ENCODE results near the gene S100A6.
A peak's percentile ranks its signal among the peaks of the same experiment; 100 is the strongest.

Gene S100A6

DNA sequence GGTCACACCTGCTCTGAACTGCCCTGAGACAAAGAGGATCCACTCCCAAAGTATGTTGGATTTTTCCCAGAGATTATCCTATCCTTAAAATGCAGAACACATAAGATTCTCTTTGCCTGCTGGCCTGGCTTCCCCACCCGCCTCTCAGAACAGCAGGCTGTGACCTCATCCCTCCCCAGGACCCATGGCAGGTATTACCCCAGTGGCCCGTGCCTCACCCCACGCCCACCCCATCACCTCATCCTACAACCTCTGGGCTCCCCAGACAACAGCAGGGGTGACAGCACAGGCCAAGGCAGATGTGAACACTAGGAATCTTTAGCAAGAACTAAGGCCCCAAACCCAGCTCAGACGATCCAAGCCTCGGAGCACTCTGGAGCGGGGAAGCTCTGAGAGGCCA lies 40.3 kb downstream of the S100A6 start:
- TF ChIP-seq, protein P1, sequence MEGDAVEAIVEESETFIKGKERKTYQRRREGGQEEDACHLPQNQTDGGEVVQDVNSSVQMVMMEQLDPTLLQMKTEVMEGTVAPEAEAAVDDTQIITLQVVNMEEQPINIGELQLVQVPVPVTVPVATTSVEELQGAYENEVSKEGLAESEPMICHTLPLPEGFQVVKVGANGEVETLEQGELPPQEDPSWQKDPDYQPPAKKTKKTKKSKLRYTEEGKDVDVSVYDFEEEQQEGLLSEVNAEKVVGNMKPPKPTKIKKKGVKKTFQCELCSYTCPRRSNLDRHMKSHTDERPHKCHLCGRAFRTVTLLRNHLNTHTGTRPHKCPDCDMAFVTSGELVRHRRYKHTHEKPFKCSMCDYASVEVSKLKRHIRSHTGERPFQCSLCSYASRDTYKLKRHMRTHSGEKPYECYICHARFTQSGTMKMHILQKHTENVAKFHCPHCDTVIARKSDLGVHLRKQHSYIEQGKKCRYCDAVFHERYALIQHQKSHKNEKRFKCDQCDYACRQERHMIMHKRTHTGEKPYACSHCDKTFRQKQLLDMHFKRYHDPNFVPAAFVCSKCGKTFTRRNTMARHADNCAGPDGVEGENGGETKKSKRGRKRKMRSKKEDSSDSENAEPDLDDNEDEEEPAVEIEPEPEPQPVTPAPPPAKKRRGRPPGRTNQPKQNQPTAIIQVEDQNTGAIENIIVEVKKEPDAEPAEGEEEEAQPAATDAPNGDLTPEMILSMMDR (IDR thresholded peaks at IDR 0.05; ENCODE audit: low read depth, low read length), result no peak
- no peak for DNase-seq

DNA sequence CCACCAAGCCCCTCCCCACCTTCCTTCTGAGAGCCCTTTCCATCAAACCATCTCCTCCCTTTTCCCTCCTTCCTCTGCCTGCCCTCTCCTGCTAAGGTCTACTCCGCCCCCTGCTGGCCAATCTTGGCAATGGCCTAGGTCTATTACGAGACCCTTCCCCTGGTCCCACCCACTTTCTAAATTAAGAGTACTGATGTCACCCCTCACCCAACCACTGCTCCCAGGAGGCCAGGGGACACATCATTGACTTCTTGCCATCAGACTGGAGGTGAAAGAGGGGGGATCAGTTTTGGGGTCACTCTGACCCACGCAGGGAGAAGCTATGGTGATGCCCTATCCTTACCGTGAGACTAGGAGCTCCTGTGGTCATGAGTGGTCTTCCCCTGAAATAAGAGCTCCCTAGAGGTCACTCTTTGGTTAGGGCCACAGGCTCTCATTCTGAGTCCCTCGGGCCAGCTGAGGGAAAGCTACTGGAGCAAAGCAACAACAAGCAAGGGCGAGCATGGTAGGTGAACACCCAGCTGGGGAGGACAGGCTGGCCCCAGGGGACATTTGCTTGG lies 40.7 kb downstream of the S100A6 start:
- no peaks in the 10 kb centered on the region for H3K36me3 ChIP-seq
- no peaks in the 10 kb centered on the region for H3K9me3 ChIP-seq
- no peaks in the 10 kb centered on the region for H3K27me3 ChIP-seq
- no peak overlapping the region for H3K4me3 ChIP-seq (ENCODE audit: low read depth, low read length)
- TF ChIP-seq, protein P1 (IDR thresholded peaks at IDR 0.05; ENCODE audit: low read depth, low read length), result peak; percentile 93
- peak; percentile 93 for DNase-seq
- peaks cover 10% of the 10 kb centered on the region for H3K4me1 ChIP-seq

More for the DNA sequence above, 40.3 kb downstream of the S100A6 start:
- H3K9me3 ChIP-seq, result no peaks in the 10 kb centered on the region
- H3K4me3 ChIP-seq (ENCODE audit: low read depth, low read length), result no peak overlapping the region
- H3K4me1 ChIP-seq, result peaks cover 10% of the 10 kb centered on the region
- no peaks in the 10 kb centered on the region for H3K36me3 ChIP-seq
- H3K27me3 ChIP-seq, result no peaks in the 10 kb centered on the region

DNA sequence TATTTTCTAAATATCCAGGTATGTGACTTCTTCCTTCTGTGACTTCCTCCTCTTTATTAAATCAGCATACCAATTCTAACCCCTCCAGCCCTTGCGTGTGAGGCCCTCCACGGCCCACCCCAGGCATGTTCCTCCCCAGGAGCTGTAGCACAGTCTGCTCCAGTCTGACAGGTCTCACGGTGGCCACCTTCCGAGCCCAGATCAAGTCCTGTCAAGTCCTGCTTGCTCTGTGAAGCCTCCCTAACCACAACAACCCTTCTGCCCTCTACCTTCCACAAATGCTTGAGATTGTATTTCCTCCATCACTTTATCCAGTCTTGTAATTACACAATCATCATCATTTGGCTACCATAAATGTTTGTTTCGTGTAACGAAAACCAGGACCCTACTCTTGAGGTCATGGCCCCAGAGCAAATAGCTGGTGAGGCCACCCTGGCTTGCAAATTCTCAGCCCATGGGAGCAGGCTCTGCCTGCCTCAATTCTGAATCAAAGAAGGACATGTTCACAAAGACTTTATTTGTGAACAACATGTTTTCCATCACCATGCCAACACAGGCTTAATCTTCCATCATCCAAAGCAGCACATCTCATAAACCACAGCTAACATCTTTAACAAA lies 42.3 kb downstream of the S100A6 start:
- Histone ChIP-seq H3K4me3 (ENCODE audit: low read depth, low read length) (no peak overlapping the region), H3K36me3 (no peaks in the 10 kb centered on the region), H3K4me1 (peaks cover 10% of the 10 kb centered on the region), H3K9me3 (no peaks in the 10 kb centered on the region), H3K27me3 (no peaks in the 10 kb centered on the region)
- DNase-seq, result no peak
- TF ChIP-seq, protein P1 (IDR thresholded peaks at IDR 0.05; ENCODE audit: low read depth, low read length), result no peak

DNA sequence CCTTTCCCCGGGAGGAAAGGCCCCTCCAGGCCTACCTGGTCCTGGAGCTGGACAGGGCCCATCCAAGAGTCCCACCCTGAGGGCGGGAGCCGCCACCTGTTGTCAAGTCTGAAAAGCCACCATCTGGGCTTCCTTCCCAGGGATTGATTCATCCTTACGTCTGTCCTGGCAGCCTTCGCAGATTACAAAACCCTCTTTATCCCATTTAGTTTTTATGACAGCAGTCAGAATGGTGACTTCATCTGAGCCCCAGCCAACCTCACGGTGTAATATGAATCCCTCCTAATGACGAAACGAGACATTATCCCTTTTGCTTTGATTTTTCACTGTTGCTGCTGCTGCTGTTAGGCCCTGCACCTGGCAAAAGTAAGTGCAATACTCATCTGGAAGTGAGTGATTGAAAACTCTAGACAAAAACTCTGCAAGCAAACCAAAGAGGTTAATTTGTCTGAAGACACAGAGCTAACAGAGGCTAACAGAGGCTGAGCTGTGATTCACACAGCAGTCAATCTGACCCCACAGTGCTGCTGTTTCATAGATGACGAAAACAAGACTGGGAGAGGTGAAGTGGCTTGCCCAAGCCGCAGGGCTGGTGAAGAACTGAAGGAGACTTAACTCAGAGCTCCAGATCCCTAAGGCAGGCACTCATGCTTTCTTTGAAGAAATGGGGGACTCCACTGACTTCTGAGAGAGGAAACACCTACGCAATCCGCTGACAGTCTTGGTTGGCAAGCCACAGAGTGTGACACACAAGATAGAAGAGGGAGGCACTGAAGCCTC lies 45.3 kb downstream of the S100A6 start:
- H3K27me3 ChIP-seq, result no peaks in the 10 kb centered on the region
- H3K4me1 ChIP-seq, result peaks cover 14% of the 10 kb centered on the region
- no peaks in the 10 kb centered on the region for H3K36me3 ChIP-seq
- TF ChIP-seq, protein P1 (IDR thresholded peaks at IDR 0.05; ENCODE audit: low read depth, low read length), result no peak
- H3K9me3 ChIP-seq, result no peaks in the 10 kb centered on the region
- no peak overlapping the region for H3K4me3 ChIP-seq (ENCODE audit: low read depth, low read length)
- peak; percentile 33 for DNase-seq

DNA sequence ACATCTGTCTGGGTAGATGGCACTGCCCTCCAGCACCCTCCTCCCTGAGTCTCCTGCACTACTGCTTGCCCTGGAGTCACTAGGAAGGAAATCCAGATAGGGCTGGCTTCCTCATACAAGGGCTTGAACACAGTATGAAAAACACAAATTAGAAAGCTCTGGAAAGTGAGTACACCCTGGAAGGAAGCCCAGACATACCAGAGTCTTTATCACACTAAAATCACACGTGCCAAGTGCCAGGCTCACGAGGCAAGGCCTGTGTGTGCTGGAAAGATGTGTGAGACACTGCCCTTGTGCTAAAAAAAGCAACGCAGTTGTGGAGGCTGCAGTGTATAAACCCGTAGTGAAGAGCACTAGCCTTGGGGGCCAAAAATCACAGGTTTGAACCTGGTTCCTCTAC lies 47.1 kb downstream of the S100A6 start:
- Histone ChIP-seq H3K36me3 (no peaks in the 10 kb centered on the region), H3K9me3 (no peaks in the 10 kb centered on the region), H3K4me1 (peaks cover 12% of the 10 kb centered on the region), H3K4me3 (ENCODE audit: low read depth, low read length) (no peak overlapping the region), H3K27me3 (no peaks in the 10 kb centered on the region)
- DNase-seq, result no peak
- TF ChIP-seq, protein P1 (IDR thresholded peaks at IDR 0.05; ENCODE audit: low read depth, low read length), result no peak

DNA sequence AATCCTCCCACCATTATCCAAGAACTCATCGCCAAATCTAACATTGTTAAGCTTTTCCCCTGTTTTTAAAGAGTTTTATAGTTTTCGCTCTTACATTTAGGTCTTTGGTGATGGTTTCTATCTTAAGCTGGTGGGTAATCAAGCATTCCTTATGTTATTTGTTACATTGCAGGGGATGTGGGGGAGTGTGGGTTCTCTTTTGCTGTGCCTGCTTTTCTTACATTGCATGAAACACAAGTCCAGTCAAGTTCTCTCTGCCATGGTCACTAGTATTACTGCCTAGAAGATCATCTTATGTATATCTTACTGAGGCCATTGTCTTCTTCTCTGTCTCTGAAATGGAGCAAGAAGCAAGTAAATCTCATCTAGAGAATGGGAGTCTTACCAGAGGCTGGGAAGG lies 48.1 kb downstream of the S100A6 start:
- Histone ChIP-seq H3K36me3 (no peaks in the 10 kb centered on the region), H3K9me3 (no peaks in the 10 kb centered on the region), H3K27me3 (no peaks in the 10 kb centered on the region), H3K4me3 (ENCODE audit: low read depth, low read length) (no peak overlapping the region), H3K4me1 (peaks cover 12% of the 10 kb centered on the region)
- DNase-seq, result no peak
- TF ChIP-seq, protein P1 (IDR thresholded peaks at IDR 0.05; ENCODE audit: low read depth, low read length), result no peak
